ENCODE measurements around the gene SLC16A9.

DNA sequence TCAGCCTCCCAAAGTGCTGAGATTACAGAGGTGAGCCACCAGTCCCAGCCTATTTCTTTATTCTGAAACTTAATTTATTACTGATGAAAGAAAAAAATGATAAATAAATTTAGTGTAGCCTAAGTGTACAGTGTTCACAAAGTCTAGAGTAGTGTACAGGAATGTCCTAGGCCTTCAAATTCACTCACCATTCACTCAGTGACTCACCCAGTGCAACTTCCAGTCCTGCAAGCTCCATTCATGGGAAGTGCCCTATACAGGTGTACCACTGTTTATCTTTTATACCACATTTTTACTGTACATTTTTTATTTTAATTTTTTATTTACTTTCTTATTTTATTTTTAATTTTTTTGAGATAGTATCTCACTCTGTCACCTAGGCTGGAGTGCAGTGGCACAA, 31.4 kb upstream of the SLC16A9 start:
- TF ChIP-seq EZH2phosphoT487 (IDR thresholded peaks at IDR 0.05; ENCODE audit: insufficient read depth, low read depth) (no peak), EZH2 (IDR thresholded peaks at IDR 0.05; ENCODE audit: insufficient read depth, poor library complexity, severe bottlenecking) (no peak)

All from GM23248 (cell line).